Naive thymus-derived CD4-positive, alpha-beta T cell (primary cell): ENCODE measurements around the gene CCDC91. TPM values are rescaled to one million over a fixed set of nuclear protein-coding genes. Genes with fewer than 3 reads are reported as not detected.
"Not testable (repeated sequence)": the region's sequence is repeated elsewhere in the genome, so short reads cannot be mapped to it uniquely, and the experiment has no call there.

Experiments used
- ATAC-seq: fragments of 150-1000 bp; cut with Tn5 transposase; 2 replicates; pipeline ENCODE4 v1.10.0; 2021; ENCODE audit warnings: mild to moderate bottlenecking, moderate library complexity
- CTCF ChIA-PET: fragments of 350-600 bp; sonication (Branson Sonifier 250); formaldehyde crosslinking; loops from one replicate; lab custom pipeline; 2021; ENCODE audit warnings: antibody characterized with exemption; lab: Charles Lee
- POLR2A ChIA-PET: fragments of 350-600 bp; sonication (Branson Sonifier 250); formaldehyde crosslinking; loops from one replicate; lab custom pipeline; 2021; ENCODE audit warnings: antibody characterized with exemption, inconsistent platforms; lab: Charles Lee
- DNase-seq, 9 donors: peaks; one replicate each; pipeline versions ENCODE4 v3.0.0 to v3.0.0-alpha.2; 2020 to 2022; ENCODE audit warnings: mixed read lengths in 1 of 9
- H3K27ac ChIP-seq: one replicate; pipeline ENCODE4 v1.7.0; 2013; ENCODE audit warnings: mild to moderate bottlenecking, low read depth, low read length, moderate library complexity
- H3K27me3 ChIP-seq, 2 donors: one replicate each; pipeline ENCODE4 v1.7.0; 2013; ENCODE audit warnings: low read length in 2 of 2, mild to moderate bottlenecking in 2 of 2, moderate library complexity in 2 of 2; ENCODE audit not compliant: control insufficient read depth in 2 of 2, insufficient read depth in 2 of 2
- H3K36me3 ChIP-seq, 3 experiments: 1 replicate in 2 of 3; 2 replicates in 1 of 3; pipeline ENCODE4 v1.7.0; 2013; ENCODE audit warnings: low read length in 3 of 3, mild to moderate bottlenecking in 3 of 3, moderate library complexity in 1 of 3; ENCODE audit not compliant: insufficient read depth in 3 of 3, control insufficient read depth in 2 of 3
- H3K4me1 ChIP-seq, 2 donors: one replicate each; pipeline ENCODE4 v1.7.0; 2013; ENCODE audit warnings: low read length in 2 of 2, mild to moderate bottlenecking in 2 of 2, moderate library complexity in 1 of 2; ENCODE audit not compliant: control insufficient read depth in 2 of 2, insufficient read depth in 2 of 2
- H3K4me3 ChIP-seq: 2 replicates; pipeline ENCODE4 v1.7.0; 2013; ENCODE audit warnings: mild to moderate bottlenecking, low read length
- H3K9me3 ChIP-seq, 3 experiments: 1 replicate in 2 of 3; 2 replicates in 1 of 3; pipeline ENCODE4 v1.7.0; 2013; ENCODE audit warnings: low read length in 3 of 3; ENCODE audit not compliant: control insufficient read depth in 2 of 3
- H3K27ac Mint-ChIP-seq, 9 donors: one replicate each; pipeline ENCODE4 v1.8.0; 2020 to 2022; ENCODE audit warnings: mixed read lengths in 9 of 9, mild to moderate bottlenecking in 8 of 9, moderate library complexity in 5 of 9, inconsistent platforms in 2 of 9
- H3K27me3 Mint-ChIP-seq, 5 donors: one replicate each; pipeline ENCODE4 v1.8.0; 2021 to 2022; ENCODE audit warnings: mixed read lengths in 5 of 5, mild to moderate bottlenecking in 1 of 5
- H3K36me3 Mint-ChIP-seq, 5 donors: one replicate each; pipeline ENCODE4 v1.8.0; 2020 to 2022; ENCODE audit warnings: mixed read lengths in 5 of 5, mild to moderate bottlenecking in 3 of 5, inconsistent platforms in 1 of 5
- H3K4me1 Mint-ChIP-seq, 7 donors: one replicate each; pipeline ENCODE4 v1.8.0; 2020 to 2022; ENCODE audit warnings: mixed read lengths in 7 of 7, mild to moderate bottlenecking in 3 of 7, inconsistent platforms in 1 of 7
- H3K4me3 Mint-ChIP-seq, 10 donors: one replicate each; pipeline ENCODE4 v1.8.0; 2020 to 2022; ENCODE audit warnings: mild to moderate bottlenecking in 10 of 10, mixed read lengths in 10 of 10, moderate library complexity in 6 of 10, inconsistent platforms in 2 of 10
- H3K9me3 Mint-ChIP-seq, 11 donors: one replicate each; pipeline ENCODE4 v1.8.0; 2020 to 2022; ENCODE audit warnings: mixed read lengths in 11 of 11, mild to moderate bottlenecking in 4 of 11, inconsistent platforms in 1 of 11, moderate library complexity in 1 of 11
- intact Hi-C, 2 donors: fragments of 100-400 bp; cut with micrococcal nuclease; formaldehyde crosslinking; loops; one replicate each; pipeline ENCODE4 v1.15.1; 2023
- polyA plus RNA-seq, 2 donors: library from polyadenylated mRNA; unstranded; fragments of 300-500 nt; fragmentation: Illumina TruSeq; gene quantifications; one replicate each; pipeline ENCODE4 v1.2.3, GENCODE V29; 2021
- total RNA-seq, 6 experiments: library from RNA in 5 of 6; stranded (reverse) in 5 of 6; gene quantifications; 1 replicate in 5 of 6; 2 replicates in 1 of 6; pipeline ENCODE4 v1.2.3 and lab custom pipeline; 2021 to 2026

Gene CCDC91
- total and polyA plus RNA-seq, 7 experiments from 2014 or later, result 20.2 to 105 (median 78.0) TPM

GRCh38 chr12:28456934-28457710 lies 266.9 kb downstream of the CCDC91 start:
- ATAC-seq (no peak), DNase-seq (no peak)
- Histone ChIP-seq H3K9me3 (no peaks in the 10 kb centered on the region), H3K27ac (no peak overlapping the region), H3K4me1 (no peaks in the 10 kb centered on the region), H3K27me3 (no peaks in the 10 kb centered on the region), H3K36me3 (peaks cover 0 to 27% (median 0%) of the 10 kb centered on the region in 3 experiments), H3K4me3 (no peak overlapping the region)
- ChIA-PET CTCF (no interaction called here), POLR2A (no interaction called here)
- Mint-ChIP-seq H3K36me3 (peaks cover 5 to 81% (median 64%) of the 10 kb centered on the region in 5 donors), H3K4me1 (no peaks in the 10 kb centered on the region), H3K4me3 (no peak overlapping the region), H3K27ac (no peak overlapping the region), H3K9me3 (peaks cover 0 to 3% (median 0%) of the 10 kb centered on the region in 11 donors), H3K27me3 (no peaks in the 10 kb centered on the region)
- intact Hi-C loops, result no loop called here

- H3K27ac ChIP-seq, result no peak overlapping the region
Observed at GRCh38 chr12:28457785-28458184, 267.5 kb downstream of the CCDC91 start.

GRCh38 chr12:28459481-28459880 lies 269.2 kb downstream of the CCDC91 start:
- Histone ChIP-seq H3K9me3 (no peaks in the 10 kb centered on the region), H3K36me3 (peaks cover 0 to 33% (median 0%) of the 10 kb centered on the region in 3 experiments), H3K27me3 (no peaks in the 10 kb centered on the region), H3K27ac (no peak overlapping the region), H3K4me1 (no peaks in the 10 kb centered on the region), H3K4me3 (no peak overlapping the region)
- H3K27me3 Mint-ChIP-seq, result no peaks in the 10 kb centered on the region
- no peak for DNase-seq
- no peak for ATAC-seq
- CTCF ChIA-PET, result no interaction called here
- POLR2A ChIA-PET, result no interaction called here
- peaks cover 15 to 84% (median 60%) of the 10 kb centered on the region in 5 donors for H3K36me3 Mint-ChIP-seq
- H3K4me3 Mint-ChIP-seq, result no peak overlapping the region
- intact Hi-C loops, result no loop called here
- peaks cover 0 to 9% (median 0%) of the 10 kb centered on the region in 11 donors for H3K9me3 Mint-ChIP-seq
- H3K27ac Mint-ChIP-seq, result no peak overlapping the region
- H3K4me1 Mint-ChIP-seq, result peaks cover 0 to 8% (median 0%) of the 10 kb centered on the region in 7 donors

More at GRCh38 chr12:28457785-28458184, 267.5 kb downstream of the CCDC91 start:
- intact Hi-C loops, result no loop called here
- Mint-ChIP-seq H3K4me1 (peaks cover 0 to 4% (median 0%) of the 10 kb centered on the region in 7 donors), H3K4me3 (no peak overlapping the region), H3K9me3 (peaks cover 0 to 4% (median 0%) of the 10 kb centered on the region in 11 donors), H3K27me3 (no peaks in the 10 kb centered on the region), H3K36me3 (peaks cover 5 to 81% (median 64%) of the 10 kb centered on the region in 5 donors), H3K27ac (no peak overlapping the region)
- DNase-seq, result no peak
- Histone ChIP-seq H3K27me3 (no peaks in the 10 kb centered on the region), H3K36me3 (peaks cover 0 to 27% (median 0%) of the 10 kb centered on the region in 3 experiments), H3K4me3 (no peak overlapping the region), H3K9me3 (no peaks in the 10 kb centered on the region), H3K4me1 (no peaks in the 10 kb centered on the region)
- POLR2A ChIA-PET, result no interaction called here
- CTCF ChIA-PET, result no interaction called here
- ATAC-seq, result no peak

GRCh38 chr12:28460420-28461130 lies 270.3 kb downstream of the CCDC91 start:
- CTCF ChIA-PET, result no interaction called here

GRCh38 chr12:28463396-28463795 lies 273.1 kb downstream of the CCDC91 start:
- DNase-seq (no peak), ATAC-seq (no peak)
- H3K4me1 ChIP-seq, result no peaks in the 10 kb centered on the region
- POLR2A ChIA-PET, result no interaction called here
- H3K36me3 ChIP-seq, result peaks cover 0 to 29% (median 0%) of the 10 kb centered on the region in 3 experiments
- Mint-ChIP-seq H3K4me1 (peaks cover 0 to 8% (median 0%) of the 10 kb centered on the region in 7 donors), H3K36me3 (peaks cover 15 to 93% (median 73%) of the 10 kb centered on the region in 5 donors), H3K9me3 (peaks cover 0 to 30% (median 2%) of the 10 kb centered on the region in 11 donors), H3K27me3 (no peaks in the 10 kb centered on the region), H3K27ac (no peak overlapping the region), H3K4me3 (no peak overlapping the region)
- CTCF ChIA-PET, result no interaction called here
- intact Hi-C loops, result no loop called here
- H3K27me3 ChIP-seq, result no peaks in the 10 kb centered on the region
- H3K4me3 ChIP-seq, result no peak overlapping the region
- H3K9me3 ChIP-seq, result no peaks in the 10 kb centered on the region
- no peak overlapping the region for H3K27ac ChIP-seq

More at GRCh38 chr12:28460420-28461130, 270.3 kb downstream of the CCDC91 start:
- no peak for DNase-seq
- no peak overlapping the region for H3K4me3 Mint-ChIP-seq
- H3K27me3 Mint-ChIP-seq, result no peaks in the 10 kb centered on the region
- POLR2A ChIA-PET, result no interaction called here
- no peaks in the 10 kb centered on the region for H3K9me3 ChIP-seq
- H3K4me3 ChIP-seq, result no peak overlapping the region
- H3K9me3 Mint-ChIP-seq, result peaks cover 0 to 11% (median 0%) of the 10 kb centered on the region in 11 donors
- intact Hi-C loops, result no loop called here
- no peaks in the 10 kb centered on the region for H3K4me1 ChIP-seq
- no peaks in the 10 kb centered on the region for H3K27me3 ChIP-seq
- peaks cover 0 to 8% (median 0%) of the 10 kb centered on the region in 7 donors for H3K4me1 Mint-ChIP-seq
- H3K27ac Mint-ChIP-seq, result no peak overlapping the region
- ATAC-seq, result no peak
- H3K27ac ChIP-seq, result no peak overlapping the region
- H3K36me3 ChIP-seq, result peaks cover 0 to 29% (median 0%) of the 10 kb centered on the region in 3 experiments
- H3K36me3 Mint-ChIP-seq, result peaks cover 15 to 84% (median 65%) of the 10 kb centered on the region in 5 donors

GRCh38 chr12:28471762-28472161 lies 281.5 kb downstream of the CCDC91 start:
- DNase-seq, result not testable (repeated sequence)

More at GRCh38 chr12:28471762-28472161, 281.5 kb downstream of the CCDC91 start:
- ATAC-seq, H3K4me1 Mint-ChIP-seq, H3K27ac Mint-ChIP-seq, H3K4me1 ChIP-seq, intact Hi-C loops, H3K4me3 ChIP-seq, CTCF ChIA-PET, H3K27me3 ChIP-seq, POLR2A ChIA-PET, H3K27me3 Mint-ChIP-seq, H3K4me3 Mint-ChIP-seq, H3K36me3 ChIP-seq, H3K9me3 ChIP-seq, H3K27ac ChIP-seq: not testable (repeated sequence)
- Mint-ChIP-seq H3K9me3 (peaks cover under 1 to 48% (median 9%) of the 10 kb centered on the region in 11 donors), H3K36me3 (peaks cover 12 to 83% (median 83%) of the 10 kb centered on the region in 5 donors)
